HG02571 (cell line): ENCODE results near the gene NRXN2.

ENCODE experiments used
- ATAC-seq: cut with Tn5 transposase; IDR thresholded peaks from one replicate; pipeline ENCODE4 v1.9.1; 2021; ENCODE audit warnings: mild to moderate bottlenecking, moderate library complexity; ENCODE audit not compliant: unreplicated experiment

The NRXN2 gene

GRCh38 chr11:64556721-64557250 lies 166.2 kb downstream of the NRXN2 start:
- ATAC-seq, result no peak
